Endodermal cell (in vitro differentiated cells): ENCODE results near the gene GJC2. TPM values are rescaled to one million over a fixed set of nuclear protein-coding genes. Genes with fewer than 3 reads are reported as not detected.

Experiments used
- DNase-seq: peaks from one replicate; pipeline ENCODE4 v3.0.0-alpha.2; 2017
- H3K27ac ChIP-seq: 2 replicates; pipeline ENCODE4 v1.5.1; 2013; ENCODE audit warnings: mild to moderate bottlenecking, low read depth, low read length, moderate library complexity
- H3K27me3 ChIP-seq: 2 replicates; pipeline ENCODE4 v1.6.1; 2013; ENCODE audit warnings: mild to moderate bottlenecking, low read length, moderate library complexity; ENCODE audit not compliant: insufficient read depth, control insufficient read depth, poor library complexity, severe bottlenecking
- H3K36me3 ChIP-seq: 2 replicates; pipeline ENCODE4 v1.7.0; 2013; ENCODE audit warnings: mild to moderate bottlenecking, low read length, moderate library complexity; ENCODE audit not compliant: control insufficient read depth, insufficient read depth
- H3K4me1 ChIP-seq: one replicate; pipeline ENCODE4 v1.7.0; 2013; ENCODE audit warnings: low read length; ENCODE audit not compliant: control insufficient read depth, insufficient read depth
- H3K4me3 ChIP-seq: 2 replicates; pipeline ENCODE4 v1.5.1; 2013; ENCODE audit warnings: mild to moderate bottlenecking, low read length, moderate library complexity
- H3K9ac ChIP-seq: 2 replicates; pipeline ENCODE4 v1.6.1; 2013; ENCODE audit warnings: mild to moderate bottlenecking, low read length, moderate library complexity; ENCODE audit not compliant: poor library complexity, severe bottlenecking; ENCODE audit errors: extremely low read depth
- H3K9me3 ChIP-seq: 2 replicates; pipeline ENCODE4 v1.6.1; 2013; ENCODE audit warnings: mild to moderate bottlenecking, low read length, moderate library complexity; ENCODE audit not compliant: control insufficient read depth
- H3K27ac Mint-ChIP-seq: 2 replicates; pipeline ENCODE4 v1.8.0; 2020; ENCODE audit warnings: mixed read lengths
- H3K27me3 Mint-ChIP-seq: 2 replicates; pipeline ENCODE4 v1.8.0; 2021; ENCODE audit warnings: mild to moderate bottlenecking, mixed read lengths; ENCODE audit not compliant: insufficient read depth
- H3K36me3 Mint-ChIP-seq: 2 replicates; pipeline ENCODE4 v1.8.0; 2020; ENCODE audit warnings: low read depth, mixed read lengths
- H3K4me1 Mint-ChIP-seq: 2 replicates; pipeline ENCODE4 v1.8.0; 2020; ENCODE audit warnings: mixed read lengths
- H3K4me3 Mint-ChIP-seq: 2 replicates; pipeline ENCODE4 v1.8.0; 2020; ENCODE audit warnings: mild to moderate bottlenecking, moderate library complexity, mixed read lengths
- H3K9me3 Mint-ChIP-seq: 2 replicates; pipeline ENCODE4 v1.8.0; 2020; ENCODE audit warnings: mild to moderate bottlenecking, mixed read lengths
- WGBS, 2 experiments: methylation state at CpG; one replicate each; pipeline versions ENCODE4 v1.1.5 to v1.1.7; 2013; ENCODE audit warnings: missing lambda C conversion rate in 2 of 2, mixed read lengths in 1 of 2; ENCODE audit not compliant: insufficient coverage in 1 of 2, insufficient read length in 1 of 2; 5-methylcytosine and 5-hydroxymethylcytosine counted together
- total RNA-seq, 2 donors: library from RNA; stranded (reverse); fragmentation: NEBNext Ultra II Directional in 1 of 2; extraction: Animal tissue kit (Norgen Biotek cat#: 25700) in 1 of 2; gene quantifications; 2 replicates in 1 of 2; 3 replicates in 1 of 2; pipeline ENCODE4 v1.2.1, GENCODE V29; 2021
- TF ChIP-seq, protein P1 (sequence below): fragments of 200-600 bp; sonication (generic); conservative IDR thresholded peaks from 2 replicates; pipeline ENCODE4 v1.5.0; 2021; ENCODE audit warnings: antibody characterized with exemption, mild to moderate bottlenecking

GJC2 gene
- total RNA-seq, 2 donors from 2014 or later: 0.53 to 0.60 TPM

DNA sequence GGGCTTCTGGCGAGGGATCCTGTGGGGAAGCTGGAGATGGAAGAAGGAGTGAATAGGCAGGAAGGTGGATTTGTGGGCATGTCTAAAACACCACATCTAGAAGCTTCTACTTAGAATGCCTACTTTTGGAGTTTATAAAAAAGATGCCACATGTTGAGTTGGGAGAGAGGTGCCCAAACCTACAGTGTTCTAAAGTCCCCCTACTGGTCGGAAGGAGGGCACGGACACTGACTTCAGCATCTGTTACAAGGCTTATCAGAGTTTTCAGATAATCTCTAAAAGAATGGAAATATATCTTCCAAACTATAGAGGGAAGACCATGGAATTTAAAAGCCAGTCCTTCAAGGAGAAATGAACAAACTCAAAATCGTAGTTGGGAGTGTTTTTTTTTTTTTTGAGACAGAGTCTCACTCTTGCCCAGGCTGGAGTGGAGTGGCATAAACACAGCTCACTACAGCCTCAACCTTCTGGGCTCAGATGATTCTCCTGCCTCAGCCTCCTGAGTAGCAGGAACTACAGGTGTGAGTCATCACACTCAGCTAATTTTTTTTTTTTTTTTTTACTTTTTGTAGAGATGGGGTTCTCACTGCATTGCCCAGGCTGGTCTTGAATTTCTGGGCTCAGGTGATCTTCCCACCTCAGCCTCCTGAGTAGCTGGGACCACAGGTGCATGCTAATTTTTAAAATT lies 30.7 kb downstream of the GJC2 start:
- Mint-ChIP-seq H3K27me3 (no peaks in the 10 kb centered on the region), H3K36me3 (no peaks in the 10 kb centered on the region), H3K4me1 (no peaks in the 10 kb centered on the region), H3K9me3 (no peaks in the 10 kb centered on the region), H3K27ac (no peak overlapping the region), H3K4me3 (no peak overlapping the region)
- DNase-seq: peak; percentile 53
- Histone ChIP-seq H3K4me3 (no peak overlapping the region), H3K27ac (no peak overlapping the region), H3K9ac (no peak overlapping the region), H3K36me3 (no peaks in the 10 kb centered on the region), H3K9me3 (no peaks in the 10 kb centered on the region), H3K4me1 (no peaks in the 10 kb centered on the region), H3K27me3 (no peaks in the 10 kb centered on the region)
- WGBS, 2 experiments: 89 to 92% methylated on average over 3 to 4 of the region's 4 CpGs
- TF ChIP-seq, protein P1, sequence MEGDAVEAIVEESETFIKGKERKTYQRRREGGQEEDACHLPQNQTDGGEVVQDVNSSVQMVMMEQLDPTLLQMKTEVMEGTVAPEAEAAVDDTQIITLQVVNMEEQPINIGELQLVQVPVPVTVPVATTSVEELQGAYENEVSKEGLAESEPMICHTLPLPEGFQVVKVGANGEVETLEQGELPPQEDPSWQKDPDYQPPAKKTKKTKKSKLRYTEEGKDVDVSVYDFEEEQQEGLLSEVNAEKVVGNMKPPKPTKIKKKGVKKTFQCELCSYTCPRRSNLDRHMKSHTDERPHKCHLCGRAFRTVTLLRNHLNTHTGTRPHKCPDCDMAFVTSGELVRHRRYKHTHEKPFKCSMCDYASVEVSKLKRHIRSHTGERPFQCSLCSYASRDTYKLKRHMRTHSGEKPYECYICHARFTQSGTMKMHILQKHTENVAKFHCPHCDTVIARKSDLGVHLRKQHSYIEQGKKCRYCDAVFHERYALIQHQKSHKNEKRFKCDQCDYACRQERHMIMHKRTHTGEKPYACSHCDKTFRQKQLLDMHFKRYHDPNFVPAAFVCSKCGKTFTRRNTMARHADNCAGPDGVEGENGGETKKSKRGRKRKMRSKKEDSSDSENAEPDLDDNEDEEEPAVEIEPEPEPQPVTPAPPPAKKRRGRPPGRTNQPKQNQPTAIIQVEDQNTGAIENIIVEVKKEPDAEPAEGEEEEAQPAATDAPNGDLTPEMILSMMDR: peak; percentile 74

DNA sequence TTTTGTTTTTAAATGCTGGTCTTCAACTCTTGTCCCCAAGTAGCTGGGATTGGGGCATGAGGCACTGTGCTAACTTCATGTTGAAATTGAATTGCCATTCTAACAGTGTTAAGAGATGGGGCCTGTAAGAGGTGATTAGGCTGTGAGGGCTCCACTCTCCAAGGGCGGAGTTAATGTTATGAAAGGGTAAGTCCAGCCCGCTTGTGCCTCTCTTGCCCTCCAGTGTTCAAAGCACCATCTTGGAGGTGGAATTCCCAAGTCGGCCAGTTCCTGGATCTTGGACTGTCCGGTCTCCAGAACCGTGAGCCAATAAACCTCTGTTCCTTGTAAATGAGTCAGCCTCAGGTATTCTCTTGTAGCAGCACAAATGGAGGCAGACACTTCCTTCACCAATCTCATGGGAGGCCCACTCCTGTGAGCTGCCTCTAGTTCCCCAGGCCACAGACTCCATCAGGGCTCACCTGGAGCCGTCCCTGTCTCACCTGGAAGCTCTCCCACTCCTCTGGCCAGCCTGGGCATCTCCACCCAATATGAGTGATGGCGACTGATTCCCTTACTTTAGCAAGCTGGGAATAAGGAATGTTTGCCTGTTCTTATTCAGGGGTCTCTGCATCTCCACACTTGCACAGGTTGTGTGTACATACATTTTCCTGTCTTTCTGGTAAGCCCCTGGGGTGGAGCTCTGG lies 31.4 kb downstream of the GJC2 start:
- H3K36me3 ChIP-seq: no peaks in the 10 kb centered on the region
- H3K4me1 ChIP-seq: no peaks in the 10 kb centered on the region
- H3K27ac ChIP-seq: no peak overlapping the region
- H3K9me3 ChIP-seq: no peaks in the 10 kb centered on the region
- 97 to 100% methylated on average over 6 to 7 of the region's 7 CpGs for WGBS, 2 experiments
- H3K9me3 Mint-ChIP-seq: no peaks in the 10 kb centered on the region
- no peaks in the 10 kb centered on the region for H3K27me3 Mint-ChIP-seq
- H3K27me3 ChIP-seq: no peaks in the 10 kb centered on the region
- H3K36me3 Mint-ChIP-seq: no peaks in the 10 kb centered on the region
- no peak for DNase-seq
- H3K27ac Mint-ChIP-seq: no peak overlapping the region
- H3K4me3 ChIP-seq: no peak overlapping the region
- peaks cover 4% of the 10 kb centered on the region for H3K4me1 Mint-ChIP-seq
- no peak overlapping the region for H3K4me3 Mint-ChIP-seq
- TF ChIP-seq, protein P1: no peak
- H3K9ac ChIP-seq: no peak overlapping the region

DNA sequence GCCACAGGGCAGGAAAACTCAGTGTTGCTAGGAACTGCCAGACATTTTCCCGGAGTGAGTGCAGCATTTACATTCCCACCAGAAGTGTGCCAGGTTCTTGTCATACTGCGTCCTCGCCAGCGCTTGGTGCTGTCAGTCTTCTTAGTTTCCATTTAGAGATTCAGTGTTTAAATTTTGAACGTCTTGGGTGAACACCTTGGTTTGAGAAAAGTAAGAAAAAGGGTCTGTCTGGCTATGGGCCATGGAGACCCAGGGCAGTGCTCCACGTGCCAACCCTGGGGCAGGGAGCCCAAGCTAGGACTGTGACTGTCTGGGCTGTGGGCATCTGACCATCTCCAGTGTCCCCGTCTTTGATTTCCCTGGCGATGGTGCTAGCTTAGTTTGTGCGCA lies 31.9 kb downstream of the GJC2 start:
- no peaks in the 10 kb centered on the region for H3K36me3 ChIP-seq
- no peaks in the 10 kb centered on the region for H3K4me1 ChIP-seq
- no peak overlapping the region for H3K9ac ChIP-seq
- H3K4me1 Mint-ChIP-seq: peaks cover 4% of the 10 kb centered on the region
- TF ChIP-seq, protein P1: no peak
- DNase-seq: no peak
- H3K27me3 Mint-ChIP-seq: no peaks in the 10 kb centered on the region
- H3K27me3 ChIP-seq: no peaks in the 10 kb centered on the region
- no peak overlapping the region for H3K4me3 Mint-ChIP-seq
- H3K27ac ChIP-seq: no peak overlapping the region
- no peaks in the 10 kb centered on the region for H3K9me3 Mint-ChIP-seq
- no peak overlapping the region for H3K27ac Mint-ChIP-seq
- WGBS, 2 experiments: 89 to 94% methylated on average over 7 to 9 of the region's 9 CpGs
- no peak overlapping the region for H3K4me3 ChIP-seq
- no peaks in the 10 kb centered on the region for H3K9me3 ChIP-seq
- H3K36me3 Mint-ChIP-seq: no peaks in the 10 kb centered on the region
